Thymus (tissue), 11 donors: ENCODE measurements around the gene TMEM41A. TPM values are rescaled to one million over a fixed set of nuclear protein-coding genes. Genes with fewer than 3 reads are reported as not detected.

Experiments
- DNase-seq, 9 donors: peaks; one replicate each; pipeline ENCODE4 v3.0.0-alpha.2; 2013; ENCODE audit warnings: low spot score in 9 of 9, low read depth in 6 of 9, missing footprints in 1 of 9
- H3K27ac ChIP-seq, 2 donors: one replicate each; pipeline ENCODE4 v1.5.1; 2013; ENCODE audit warnings: control low read depth in 1 of 2, low read depth in 1 of 2, low read length in 1 of 2, mild to moderate bottlenecking in 1 of 2, moderate library complexity in 1 of 2
- H3K27me3 ChIP-seq, 2 donors: one replicate each; pipeline ENCODE4 v1.5.1; 2013; ENCODE audit warnings: low read length in 1 of 2; ENCODE audit not compliant: control insufficient read depth in 2 of 2, insufficient read depth in 1 of 2
- H3K36me3 ChIP-seq, 2 donors: one replicate each; pipeline ENCODE4 v1.5.1; 2013; ENCODE audit warnings: low read length in 1 of 2, mild to moderate bottlenecking in 1 of 2, moderate library complexity in 1 of 2; ENCODE audit not compliant: control insufficient read depth in 2 of 2, insufficient read depth in 2 of 2
- H3K4me1 ChIP-seq, 2 donors: one replicate each; pipeline ENCODE4 v1.5.1; 2013; ENCODE audit warnings: low read length in 2 of 2; ENCODE audit not compliant: control insufficient read depth in 2 of 2, insufficient read depth in 2 of 2
- H3K4me3 ChIP-seq, 2 donors: one replicate each; pipeline ENCODE4 v1.5.1; 2013; ENCODE audit warnings: low read length in 2 of 2, control low read depth in 1 of 2, mild to moderate bottlenecking in 1 of 2
- H3K9me3 ChIP-seq, 2 donors: one replicate each; pipeline ENCODE4 v1.5.1; 2013; ENCODE audit warnings: low read length in 1 of 2, mild to moderate bottlenecking in 1 of 2; ENCODE audit not compliant: control insufficient read depth in 2 of 2, insufficient read depth in 1 of 2
- WGBS: extraction: QIAGEN DNeasy Blood & Tissue Kit; methylation state at CpG from one replicate; pipeline ENCODE4 v1.1.7; 2013; 5-methylcytosine and 5-hydroxymethylcytosine counted together
- polyA plus RNA-seq: library from polyadenylated mRNA; stranded (reverse); fragments of 200-250 nt; gene quantifications from one replicate; pipeline ENCODE4 v1.2.3, GENCODE V29; 2013
- total RNA-seq: library from RNA; stranded (reverse); fragments of 120-200 nt; gene quantifications from one replicate; pipeline ENCODE4 v1.2.4, GENCODE V29; 2013
- donor health status: healthy.

Gene TMEM41A
- total and polyA plus RNA-seq, 2 donors: 8.6 to 9.9 TPM

- Histone ChIP-seq H3K4me3 (no peak overlapping the region), H3K27me3 (no peaks in the 10 kb centered on the region), H3K4me1 (no peaks in the 10 kb centered on the region), H3K9me3 (no peaks in the 10 kb centered on the region), H3K27ac (no peak overlapping the region), H3K36me3 (no peaks in the 10 kb centered on the region)
- 71% methylated on average over 3 of the region's 3 CpGs for WGBS
- DNase-seq: no peak
Measured at GRCh38 chr3:185504636-185505035, 5.8 kb upstream of the TMEM41A start.

- Histone ChIP-seq H3K4me1 (peaks cover 0 to 2% of the 10 kb centered on the region in 2 donors), H3K27ac (no peak overlapping the region)
- 96% methylated on average over 1 of the region's 1 CpG for WGBS
Measured at GRCh38 chr3:185503521-185503920, 4.7 kb upstream of the TMEM41A start.

GRCh38 chr3:185502987-185503386, 4.2 kb upstream of the TMEM41A start:
- Histone ChIP-seq H3K27me3 (no peaks in the 10 kb centered on the region), H3K4me3 (no peak overlapping the region), H3K27ac (no peak overlapping the region), H3K9me3 (peaks cover 0 to 6% of the 10 kb centered on the region in 2 donors), H3K4me1 (peaks cover under 1 to 2% of the 10 kb centered on the region in 2 donors), H3K36me3 (no peaks in the 10 kb centered on the region)
- DNase-seq: no peak
- 92% methylated on average over 3 of the region's 3 CpGs for WGBS

More at GRCh38 chr3:185503521-185503920, 4.7 kb upstream of the TMEM41A start:
- no peak overlapping the region for H3K4me3 ChIP-seq
- no peak for DNase-seq
- H3K9me3 ChIP-seq: peaks cover 0 to 6% of the 10 kb centered on the region in 2 donors
- H3K27me3 ChIP-seq: no peaks in the 10 kb centered on the region
- no peaks in the 10 kb centered on the region for H3K36me3 ChIP-seq

- Histone ChIP-seq H3K27ac (no peak overlapping the region), H3K4me1 (no peaks in the 10 kb centered on the region), H3K9me3 (no peaks in the 10 kb centered on the region), H3K27me3 (no peaks in the 10 kb centered on the region), H3K36me3 (peaks cover 41 to 59% of the 10 kb centered on the region in 2 donors), H3K4me3 (no peak overlapping the region)
- DNase-seq: no peak
- WGBS: 99% methylated on average over 4 of the region's 4 CpGs
Measured at GRCh38 chr3:185490241-185490640, 8.6 kb downstream of the TMEM41A start.

GRCh38 chr3:185489462-185489861, 9.4 kb downstream of the TMEM41A start:
- H3K9me3 ChIP-seq: no peaks in the 10 kb centered on the region
- peaks cover 33 to 51% of the 10 kb centered on the region in 2 donors for H3K36me3 ChIP-seq
- no peak overlapping the region for H3K4me3 ChIP-seq
- H3K4me1 ChIP-seq: no peaks in the 10 kb centered on the region
- WGBS: 95% methylated on average over 3 of the region's 3 CpGs
- H3K27me3 ChIP-seq: no peaks in the 10 kb centered on the region
- no peak for DNase-seq
- no peak overlapping the region for H3K27ac ChIP-seq

GRCh38 chr3:185488465-185488864, 10.4 kb downstream of the TMEM41A start:
- Histone ChIP-seq H3K4me3 (no peak overlapping the region), H3K4me1 (no peaks in the 10 kb centered on the region), H3K36me3 (peaks cover 28 to 44% of the 10 kb centered on the region in 2 donors), H3K27ac (no peak overlapping the region), H3K9me3 (no peaks in the 10 kb centered on the region), H3K27me3 (no peaks in the 10 kb centered on the region)
- DNase-seq: no peak
- over 99% methylated on average over 5 of the region's 5 CpGs for WGBS

GRCh38 chr3:185486394-185486793, 12.4 kb downstream of the TMEM41A start:
- peaks cover 0 to 3% of the 10 kb centered on the region in 2 donors for H3K4me1 ChIP-seq
- H3K27me3 ChIP-seq: no peaks in the 10 kb centered on the region
- no peaks in the 10 kb centered on the region for H3K9me3 ChIP-seq
- no peak overlapping the region for H3K4me3 ChIP-seq
- WGBS: 97% methylated on average over 5 of the region's 5 CpGs
- DNase-seq: no peak
- H3K27ac ChIP-seq: no peak overlapping the region
- peaks cover 21 to 37% of the 10 kb centered on the region in 2 donors for H3K36me3 ChIP-seq

GRCh38 chr3:185484296-185484695, 14.5 kb downstream of the TMEM41A start:
- peaks cover 0 to 3% of the 10 kb centered on the region in 2 donors for H3K4me1 ChIP-seq
- H3K36me3 ChIP-seq: peaks cover 11 to 18% of the 10 kb centered on the region in 2 donors
- 82% methylated on average over 3 of the region's 3 CpGs for WGBS

GRCh38 chr3:185479373-185479945, 19.4 kb downstream of the TMEM41A start:
- peaks cover 0 to 4% of the 10 kb centered on the region in 2 donors for H3K36me3 ChIP-seq
- peaks cover 0 to 3% of the 10 kb centered on the region in 2 donors for H3K4me1 ChIP-seq
- H3K27me3 ChIP-seq: no peaks in the 10 kb centered on the region
- no peak for DNase-seq
- 98% methylated on average over 2 of the region's 2 CpGs for WGBS
- H3K27ac ChIP-seq: no peak overlapping the region
- no peak overlapping the region for H3K4me3 ChIP-seq
- no peaks in the 10 kb centered on the region for H3K9me3 ChIP-seq

More at GRCh38 chr3:185484296-185484695, 14.5 kb downstream of the TMEM41A start:
- Histone ChIP-seq H3K27ac (no peak overlapping the region), H3K9me3 (no peaks in the 10 kb centered on the region), H3K27me3 (no peaks in the 10 kb centered on the region), H3K4me3 (no peak overlapping the region)
- no peak for DNase-seq
